ENCODE measurements around the gene ARPC5.

DNA sequence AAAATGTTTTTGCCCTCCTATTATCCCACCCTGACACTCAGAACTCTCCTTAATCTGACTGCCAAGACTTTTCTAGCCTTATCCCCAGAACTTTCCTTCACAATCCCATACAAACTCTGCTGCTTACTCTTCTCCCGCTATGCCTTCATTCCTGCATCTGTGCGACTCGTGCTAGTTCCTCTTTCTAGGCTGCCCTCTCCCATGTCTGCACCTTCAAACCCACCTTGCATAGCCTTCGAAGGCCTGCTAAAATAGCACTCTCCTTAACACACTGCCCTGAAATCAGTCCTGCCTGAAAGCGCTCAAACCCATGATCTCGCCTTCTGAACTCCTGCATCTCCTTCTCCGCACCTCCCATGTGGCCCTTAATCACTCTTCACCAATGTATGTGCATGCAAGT is 42.9 kb downstream of the ARPC5 start:
- TF ChIP-seq CTCF (IDR thresholded peaks at IDR 0.05) = no peak
- TF ChIP-seq EZH2 (IDR thresholded peaks at IDR 0.05; ENCODE audit: borderline replicate concordance, insufficient read depth, low read depth, low read length, poor library complexity, severe bottlenecking) = no peak
